Measurements from ENCODE around the gene HIVEP3.
"Not testable (repeated sequence)": the region's sequence is repeated elsewhere in the genome, so short reads cannot be mapped to it uniquely, and the experiment has no call there.

The HIVEP3 gene

DNA sequence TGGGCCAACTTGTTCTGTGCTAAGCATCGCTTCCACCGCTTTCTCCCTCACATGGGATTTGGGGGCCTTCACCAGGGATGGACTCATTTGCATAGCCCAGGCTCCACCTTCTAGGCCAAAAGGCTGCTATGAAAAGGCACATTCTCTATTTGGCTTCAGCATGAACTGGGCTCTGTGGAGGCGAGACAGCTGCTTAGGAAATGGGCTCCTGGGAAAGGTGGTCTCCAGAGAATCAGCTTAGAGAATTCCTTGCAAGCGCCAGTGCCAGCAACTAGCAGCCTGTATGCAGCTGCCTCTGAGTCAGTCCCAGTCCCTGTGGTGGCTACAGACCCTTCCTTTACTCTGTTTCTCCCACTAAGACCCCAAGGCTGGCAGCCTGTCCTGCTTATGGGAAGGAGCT, 214.5 kb downstream of the HIVEP3 start:
- DNase-seq = no peak

DNA sequence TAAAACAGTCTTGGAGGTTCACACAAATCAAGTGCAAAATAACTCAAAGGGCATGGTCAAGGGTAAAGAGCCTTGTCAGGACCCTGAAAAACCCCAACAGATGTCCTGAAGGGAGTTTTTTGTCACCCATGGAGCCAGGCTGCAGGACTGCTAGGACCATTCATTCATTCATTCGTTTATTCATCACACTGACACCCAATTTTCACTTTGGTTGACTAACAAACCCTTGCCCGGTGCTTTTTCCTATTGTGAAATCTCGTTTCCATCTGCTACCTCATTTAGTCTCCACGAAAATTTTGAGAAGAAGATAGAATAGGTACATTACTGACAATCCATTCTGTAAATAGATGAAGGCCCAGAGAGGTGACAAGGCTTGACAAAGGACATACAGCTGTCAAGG, 216.0 kb downstream of the HIVEP3 start:
- no peak for DNase-seq

DNA sequence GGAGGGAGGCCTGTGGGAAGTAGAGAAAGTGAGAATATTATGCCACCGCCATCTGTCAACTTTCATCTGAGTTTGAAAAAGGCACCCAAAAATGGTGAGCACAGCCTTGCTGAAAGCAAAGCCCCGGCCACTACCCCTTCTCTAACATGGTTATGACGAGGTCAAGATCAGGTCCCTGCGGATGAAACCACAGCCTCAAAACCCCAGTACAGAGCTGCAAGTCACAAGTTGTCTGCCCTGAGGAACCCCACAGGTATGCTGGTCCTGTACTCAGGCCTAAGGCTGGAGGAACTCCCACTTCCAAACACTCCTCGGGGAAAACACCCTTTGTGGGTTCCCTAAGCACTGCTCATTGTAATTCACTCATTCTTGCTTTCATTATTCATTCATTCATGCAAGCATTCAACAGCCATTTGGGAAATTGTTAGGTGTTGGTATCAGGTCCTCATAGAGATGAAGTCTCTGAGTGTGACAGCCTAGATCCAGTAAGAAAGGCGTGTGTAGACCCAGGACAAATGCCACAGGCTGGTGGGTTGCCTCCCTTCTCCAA, 217.7 kb downstream of the HIVEP3 start:
- no peak for DNase-seq

DNA sequence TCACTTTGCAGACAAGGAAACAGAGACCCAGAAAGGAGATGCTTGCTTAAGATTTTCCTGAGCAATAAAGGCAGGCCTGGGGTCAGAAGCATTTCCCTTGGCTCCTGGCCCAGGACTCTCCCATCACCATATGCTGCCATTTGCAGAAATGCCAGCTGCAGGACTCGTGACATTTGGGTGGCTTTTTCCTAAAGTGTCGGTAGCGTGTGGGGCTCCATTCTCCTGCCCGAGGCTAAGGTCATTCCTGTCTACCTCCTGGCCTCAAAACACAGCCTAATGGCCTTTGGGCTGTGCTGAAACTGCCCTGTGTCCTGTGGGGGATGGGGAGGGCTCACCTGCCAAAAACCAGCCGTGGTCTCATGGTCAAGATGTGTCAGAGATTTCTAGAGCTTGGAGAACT, 218.1 kb downstream of the HIVEP3 start:
- no peak for DNase-seq

DNA sequence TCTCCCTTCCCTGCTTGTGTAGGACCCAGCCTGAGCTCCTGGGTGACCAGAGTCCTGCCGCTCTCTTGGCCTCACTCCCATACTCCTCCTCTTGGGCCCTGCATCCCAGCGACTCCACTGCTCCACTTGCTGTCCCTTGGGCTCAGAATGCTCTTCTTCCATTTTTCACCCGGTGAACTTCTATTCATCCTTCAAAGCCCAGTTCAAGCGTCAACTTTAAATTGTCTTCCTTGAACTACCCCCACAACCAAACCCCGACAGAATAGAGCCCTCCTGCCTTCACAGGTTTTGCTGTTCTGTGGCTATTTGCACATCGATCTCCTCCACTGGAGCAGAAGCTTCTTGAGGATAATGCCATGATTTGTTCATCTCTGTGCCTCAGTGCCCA, 218.9 kb downstream of the HIVEP3 start:
- no peak for DNase-seq

DNA sequence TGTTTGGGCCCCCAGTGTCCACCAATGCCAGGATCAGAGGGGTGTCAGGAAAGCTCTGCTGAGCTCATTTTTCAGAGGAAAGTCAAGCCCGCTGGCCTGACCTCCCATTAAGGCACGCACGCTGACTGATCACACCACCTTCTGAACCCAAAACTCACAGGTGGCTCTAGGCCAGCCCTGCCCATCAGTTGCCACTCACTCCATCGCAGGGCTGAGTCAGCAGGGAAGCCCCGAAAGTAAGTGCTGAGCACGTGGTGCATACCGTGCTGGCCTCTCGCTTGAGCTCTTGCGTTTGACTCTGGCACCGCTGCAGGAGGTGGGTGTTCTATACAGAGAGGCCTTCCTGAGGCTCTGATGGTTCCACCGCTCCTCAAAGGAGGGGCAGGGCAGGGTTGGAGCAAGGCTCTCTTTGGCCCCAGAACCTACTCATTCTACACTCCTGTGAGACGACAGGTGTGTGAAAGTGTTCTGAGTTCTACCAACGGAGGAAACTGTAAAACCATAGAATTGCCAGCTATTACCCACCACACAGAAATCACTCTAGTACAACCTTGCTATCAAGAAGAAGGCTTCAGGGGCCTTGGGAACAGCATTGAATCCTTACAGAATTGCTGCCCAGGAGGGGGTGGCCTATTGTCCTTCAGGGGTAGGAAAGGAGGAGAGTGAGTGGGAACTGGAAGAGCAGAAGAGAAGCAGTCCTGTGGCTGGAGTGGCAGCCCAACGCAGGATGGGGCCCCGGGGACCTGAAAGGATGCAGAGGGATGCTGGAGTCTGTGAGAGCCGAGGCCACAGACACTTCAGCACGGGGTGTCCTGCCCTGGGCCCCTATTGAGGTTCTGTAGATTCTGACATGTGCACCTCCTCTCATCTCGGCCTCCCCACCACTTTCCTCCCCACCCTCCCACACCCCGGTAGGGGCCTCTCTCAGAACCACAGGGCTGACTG, 219.5 kb downstream of the HIVEP3 start:
- DNase-seq = no peak

DNA sequence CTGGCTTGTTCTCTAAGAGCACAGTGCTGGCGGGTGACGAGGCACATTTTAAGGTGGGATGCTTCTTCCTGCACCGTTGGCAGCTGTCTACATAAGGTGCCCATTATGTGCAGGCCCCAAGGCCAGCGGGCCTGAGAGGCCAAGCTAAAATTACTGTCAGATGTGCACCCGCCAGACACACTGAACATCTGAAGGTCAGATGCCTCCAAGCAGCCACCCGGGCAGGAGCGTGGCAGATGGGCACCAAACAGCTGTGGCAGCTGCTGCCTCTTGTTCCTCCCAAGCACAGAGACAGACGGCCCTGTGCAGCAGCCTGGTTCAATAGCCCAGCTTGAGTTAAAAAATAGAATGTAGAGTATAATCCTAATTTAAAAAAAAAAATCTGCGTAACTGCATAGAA, 222.3 kb downstream of the HIVEP3 start:
- DNase-seq = no peak

DNA sequence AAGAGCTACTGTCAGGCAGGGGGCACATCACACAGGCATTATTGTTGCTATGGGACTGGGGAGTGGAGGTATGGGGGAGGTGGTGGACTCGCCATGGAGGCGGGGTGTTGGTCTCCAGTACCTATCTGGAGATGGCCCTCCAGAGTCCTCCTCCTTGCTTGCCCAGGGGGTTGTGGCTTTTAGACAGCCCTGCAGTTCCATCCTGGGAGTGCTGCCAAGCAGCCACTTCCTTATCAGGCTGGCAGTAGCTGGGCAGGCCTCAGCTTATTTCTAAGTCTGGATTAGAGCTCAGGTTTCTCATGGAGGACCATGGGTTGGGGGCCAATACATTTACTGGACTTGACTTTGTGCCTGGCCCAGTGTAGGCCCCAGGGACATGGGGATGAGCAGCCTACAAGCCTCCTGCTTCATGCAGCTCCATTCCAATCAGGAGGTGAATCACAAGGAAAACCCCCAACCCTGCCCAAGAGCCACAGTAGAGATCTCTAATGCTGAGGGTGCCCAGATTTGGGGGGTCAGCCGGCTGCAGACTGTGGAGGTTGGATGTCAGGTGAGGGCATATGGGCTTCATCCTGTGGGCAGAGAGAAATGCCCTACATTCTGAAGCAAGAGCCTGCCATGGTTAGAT, 223.5 kb downstream of the HIVEP3 start:
- no peak for DNase-seq

DNA sequence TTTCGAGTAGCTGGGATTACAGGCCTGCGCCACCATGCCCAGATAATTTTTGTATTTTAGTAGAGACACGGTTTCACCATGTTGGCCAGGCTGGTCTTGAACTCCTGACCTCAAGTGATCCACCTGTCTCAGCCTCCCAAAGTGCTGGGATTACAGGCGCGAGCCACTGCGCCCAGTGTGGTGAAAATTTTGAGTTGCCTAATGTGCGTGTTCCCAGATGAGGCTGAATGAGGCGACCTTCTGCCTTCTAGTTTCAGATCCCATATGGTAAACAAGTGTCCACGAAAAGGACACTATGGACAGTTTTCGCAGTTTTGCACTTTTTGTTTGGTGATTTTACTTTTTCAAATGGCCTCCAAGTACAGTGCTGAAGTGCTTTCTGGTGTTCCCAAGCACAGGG, 226.8 kb downstream of the HIVEP3 start:
- not testable (repeated sequence) for DNase-seq

DNA sequence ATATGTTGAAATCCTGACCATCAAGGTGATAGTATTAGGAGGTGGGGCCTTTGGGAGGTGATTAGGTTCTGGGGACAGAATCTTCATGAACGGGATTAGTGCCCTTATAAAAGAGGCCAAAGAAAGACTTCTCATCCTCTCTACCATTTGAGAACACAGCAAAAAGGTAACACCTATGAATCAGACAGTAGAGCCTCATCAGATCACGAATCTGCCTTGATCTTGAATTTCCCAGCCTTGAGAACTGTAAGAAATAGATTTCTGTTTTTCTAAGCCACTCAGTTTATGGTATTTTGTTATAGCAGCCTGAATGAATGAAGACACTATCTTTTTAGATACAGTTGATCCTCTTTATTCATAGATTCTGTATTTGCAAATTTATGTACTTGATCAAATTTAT, 227.3 kb downstream of the HIVEP3 start:
- DNase-seq = no peak

DNA sequence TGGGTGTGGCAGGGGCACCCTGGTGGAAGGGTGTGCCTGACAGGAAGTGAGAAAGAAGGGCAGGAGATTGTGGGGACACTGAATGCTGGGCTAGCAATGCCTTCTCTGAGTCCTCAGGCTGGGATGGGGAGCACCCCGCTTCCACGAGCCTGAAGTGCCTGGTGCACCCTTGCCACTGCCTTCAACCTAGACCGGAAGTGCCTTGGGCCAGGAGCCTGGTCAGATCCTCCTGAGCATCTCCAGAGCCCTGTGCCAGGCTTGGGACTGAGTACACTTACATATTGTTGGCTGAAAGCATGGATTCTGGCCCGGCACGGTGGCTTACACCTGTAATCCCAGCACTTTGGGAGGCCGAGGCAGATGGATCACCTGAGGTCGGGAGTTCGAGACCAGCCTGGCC, 228.4 kb downstream of the HIVEP3 start:
- DNase-seq = no peak

DNA sequence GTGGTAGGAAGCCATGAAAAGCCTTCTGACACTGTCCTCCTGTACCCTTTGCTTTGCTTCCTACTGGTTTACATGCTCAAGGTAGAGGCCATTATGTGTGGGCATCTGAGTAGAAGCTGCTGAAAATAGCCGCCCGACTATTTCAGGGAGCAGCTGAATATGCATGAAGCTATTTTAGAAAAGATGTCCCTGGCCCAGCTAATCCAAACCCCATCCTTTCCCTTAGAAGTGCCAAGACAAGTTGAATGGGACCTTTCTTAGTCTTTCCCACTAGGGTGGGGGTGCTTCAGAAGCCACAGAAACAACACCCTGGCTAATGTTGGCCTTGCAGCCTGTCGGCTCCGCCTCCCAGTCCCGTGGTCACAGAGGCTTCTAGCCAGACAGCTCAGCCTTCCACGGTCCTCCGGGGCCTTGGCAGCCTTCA, 229.2 kb downstream of the HIVEP3 start:
- DNase-seq = no peak

DNA sequence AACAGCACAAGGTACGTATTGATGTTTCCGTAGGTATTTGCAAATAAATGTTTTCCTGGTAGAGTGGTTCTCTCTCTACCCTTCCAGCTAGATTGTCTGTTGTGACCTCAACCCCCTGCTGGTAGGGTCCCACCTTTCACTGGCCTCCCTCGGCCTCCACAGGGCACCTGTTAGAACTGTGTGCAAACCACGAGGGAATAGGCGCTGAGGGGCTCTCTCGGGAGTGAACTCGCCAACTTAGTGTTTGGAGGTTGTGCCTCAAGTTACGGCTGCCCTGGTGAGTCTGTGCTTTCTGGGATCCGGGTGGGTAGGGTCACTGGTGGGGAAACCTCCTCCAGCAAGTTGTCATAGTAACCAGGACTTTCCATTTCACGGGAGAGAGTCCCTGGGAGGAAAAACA, 229.6 kb downstream of the HIVEP3 start:
- DNase-seq = no peak

DNA sequence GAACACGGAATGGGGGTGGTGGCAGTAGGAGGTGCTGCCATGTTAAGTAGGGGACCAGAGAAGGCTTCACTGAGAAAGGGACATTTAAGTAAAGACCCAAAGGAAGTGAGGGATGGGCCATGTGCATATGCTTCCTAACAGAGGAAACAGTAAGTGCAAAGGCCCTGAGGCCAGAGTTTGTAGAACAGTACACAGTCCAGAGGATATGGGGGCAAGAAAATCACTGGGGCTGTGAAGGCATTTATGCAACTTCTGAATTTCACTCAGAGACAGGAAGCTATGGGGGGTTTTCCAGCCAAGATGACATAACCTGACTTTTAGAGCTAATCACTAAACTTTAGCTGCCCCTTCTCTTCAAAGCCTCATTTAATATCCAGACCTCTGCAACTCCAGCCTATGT, 231.7 kb downstream of the HIVEP3 start:
- no peak for DNase-seq

DNA sequence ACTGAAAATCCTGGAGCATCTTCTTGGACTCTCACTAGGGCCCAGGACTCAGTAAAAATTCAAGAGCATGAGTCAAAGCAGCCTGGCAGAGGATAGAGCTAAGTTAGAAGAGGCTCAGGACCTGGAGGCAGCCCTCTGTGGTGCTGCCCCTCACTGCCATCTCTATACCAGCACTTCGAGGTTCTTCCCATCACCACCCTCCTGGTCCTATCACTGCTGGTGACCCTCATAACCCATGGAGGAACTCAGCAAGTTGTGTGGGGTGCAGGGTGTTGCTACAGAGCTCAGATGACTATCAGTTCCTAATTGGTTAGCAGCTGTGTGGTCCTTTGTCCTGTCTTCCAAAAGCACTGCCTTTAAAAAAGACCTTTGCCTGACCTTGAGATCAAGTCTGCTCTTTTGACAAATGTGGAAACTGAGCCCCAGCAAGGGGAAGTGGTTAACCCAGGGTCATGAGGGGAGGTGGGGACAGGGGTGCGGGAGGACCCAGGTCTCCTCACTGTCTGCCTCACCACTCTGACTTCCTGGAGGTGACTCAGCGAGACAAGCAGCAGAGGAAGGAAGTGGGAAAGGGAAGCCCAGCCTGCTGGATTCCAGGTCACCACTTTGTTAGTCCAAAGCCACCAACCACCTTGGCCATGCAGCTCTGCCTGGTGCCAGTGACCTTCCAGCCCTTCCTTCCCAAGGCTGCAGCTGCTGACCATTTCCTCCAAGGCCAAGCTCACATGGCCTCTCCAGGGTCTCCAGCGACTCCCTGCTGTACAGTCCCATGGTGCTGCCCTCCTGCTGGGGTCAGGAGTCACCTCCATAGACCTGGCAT, 234.8 kb downstream of the HIVEP3 start:
- DNase-seq = peak; percentile 21

DNA sequence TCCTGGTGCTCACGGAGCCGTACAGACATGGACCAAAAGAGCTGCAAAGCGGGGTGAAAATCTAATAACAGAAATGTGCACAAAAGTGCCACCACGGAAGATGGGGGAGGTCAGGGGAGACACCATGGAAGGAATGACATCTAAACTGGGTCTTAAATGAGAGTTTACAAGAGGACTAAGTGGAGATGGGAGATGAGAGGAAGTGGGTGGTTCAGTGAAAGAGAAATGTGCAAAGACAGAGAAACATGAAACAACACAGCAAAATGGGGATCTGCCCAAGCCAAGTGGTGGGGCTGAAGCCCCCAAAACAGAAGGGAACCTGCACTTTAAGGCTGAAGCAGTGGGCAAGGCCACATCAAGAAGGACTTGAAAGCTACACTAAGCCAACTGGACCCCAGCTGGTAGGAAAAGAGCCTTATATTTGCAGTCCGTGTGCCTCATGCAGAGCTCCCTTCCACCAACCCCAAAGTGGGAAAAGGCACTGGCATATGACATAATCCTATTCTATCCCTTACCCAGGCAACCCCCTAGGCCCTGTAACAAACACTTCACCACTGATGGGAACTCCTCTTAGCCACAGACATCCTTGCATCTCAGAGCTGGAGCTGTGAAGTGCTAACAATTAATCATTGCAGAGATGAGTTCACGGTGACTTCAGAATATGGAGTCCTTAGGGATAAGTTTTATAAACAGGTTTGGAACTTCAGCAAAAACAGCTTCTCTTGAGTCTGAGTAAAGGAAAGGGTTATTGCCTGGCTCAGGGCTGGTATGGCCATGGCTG, 235.7 kb downstream of the HIVEP3 start:
- DNase-seq = no peak

DNA sequence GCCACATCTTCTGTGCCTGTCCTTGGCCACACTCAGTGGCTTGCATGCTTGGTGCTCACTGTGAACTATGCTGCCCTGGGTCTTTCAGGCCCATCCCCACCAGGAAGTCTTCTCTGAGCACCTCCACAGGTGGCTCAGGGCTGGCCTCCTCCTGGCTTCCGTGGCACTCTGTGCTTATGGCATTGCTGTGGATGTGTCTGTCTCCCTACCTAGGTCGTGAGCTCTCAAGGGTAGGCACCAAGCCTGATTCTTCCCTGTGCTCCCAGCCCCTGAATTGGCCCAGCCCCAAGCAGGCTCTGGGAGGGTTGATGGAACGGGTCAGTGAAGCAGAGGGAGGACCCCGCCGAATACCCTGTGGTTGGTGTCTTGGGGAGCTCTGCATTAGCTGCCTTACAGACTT, 236.6 kb downstream of the HIVEP3 start:
- DNase-seq = no peak

DNA sequence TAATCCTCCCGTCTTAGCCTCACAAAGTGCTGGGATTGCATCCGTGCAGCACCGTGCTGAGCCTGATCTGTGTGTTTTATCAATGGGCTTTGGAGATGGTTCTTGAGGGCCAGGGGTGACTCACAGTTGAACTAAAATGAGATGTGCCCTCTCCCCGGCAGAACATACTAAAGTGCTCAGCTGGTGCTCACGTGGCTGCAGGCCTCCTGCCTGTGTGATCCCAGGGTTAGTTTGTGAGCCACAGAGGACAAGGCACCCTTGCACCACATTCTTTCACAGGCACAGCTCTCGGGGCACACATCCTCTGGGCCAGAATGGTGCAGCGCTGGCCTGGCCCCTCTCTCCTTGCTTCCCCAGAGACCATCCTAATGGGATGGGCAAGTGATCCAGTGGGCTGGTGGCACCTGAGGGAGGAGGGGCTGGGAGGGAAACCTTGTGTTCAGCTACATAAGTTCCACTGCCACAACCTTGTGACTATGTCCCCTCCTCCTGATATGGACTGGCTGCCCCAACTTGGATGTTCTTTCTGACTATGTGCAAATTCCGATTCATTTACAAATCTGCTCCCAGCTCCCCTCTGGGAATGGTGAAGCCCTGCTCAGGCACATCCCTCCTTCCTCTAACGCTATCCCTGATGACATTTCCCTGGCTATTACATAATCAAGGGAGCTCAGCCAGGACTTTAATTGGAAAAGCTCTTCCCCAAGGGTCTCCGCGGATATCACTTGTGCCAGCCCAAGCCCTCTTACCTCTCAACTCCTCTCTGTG, 237.2 kb downstream of the HIVEP3 start:
- no peak for DNase-seq

DNA sequence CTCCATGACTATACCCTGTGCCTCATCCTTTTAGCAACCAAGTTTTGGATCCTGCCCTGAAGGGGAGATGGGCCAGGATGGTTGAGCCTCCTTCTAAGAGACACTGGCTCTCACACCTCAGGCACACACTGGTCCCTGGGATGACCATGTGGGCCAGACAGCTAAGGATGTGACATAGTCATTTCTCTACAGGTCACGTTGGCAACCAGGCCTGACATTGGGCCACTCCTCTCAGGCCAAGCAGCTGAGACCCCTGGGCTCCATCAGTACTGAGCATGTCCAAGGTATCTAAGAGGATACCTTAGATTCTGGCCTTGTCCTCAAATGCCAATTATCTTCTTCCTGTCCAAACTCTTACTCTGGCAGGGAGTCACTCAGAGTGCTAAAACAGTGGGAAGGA, 238.7 kb downstream of the HIVEP3 start:
- no peak for DNase-seq

DNA sequence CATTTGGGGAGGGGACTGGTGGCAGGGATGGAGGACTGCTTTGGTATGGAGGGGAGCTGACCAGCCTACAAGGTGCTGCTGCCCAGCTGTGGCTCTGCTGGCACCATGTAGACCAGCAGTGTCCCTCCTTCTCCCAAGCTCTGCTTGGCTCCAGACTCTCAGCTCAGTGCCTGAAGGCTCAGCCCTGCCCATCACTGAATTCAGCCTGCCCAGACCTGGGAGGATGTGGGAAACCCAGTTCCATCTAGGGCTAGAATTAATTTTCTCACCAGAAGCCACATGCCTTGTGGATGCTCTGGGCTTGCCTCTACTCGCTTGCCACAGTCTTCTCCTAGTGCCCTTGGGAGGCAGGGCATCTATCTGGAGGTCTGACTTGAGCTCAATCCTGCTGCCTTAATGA, 239.2 kb downstream of the HIVEP3 start:
- DNase-seq = no peak

DNA sequence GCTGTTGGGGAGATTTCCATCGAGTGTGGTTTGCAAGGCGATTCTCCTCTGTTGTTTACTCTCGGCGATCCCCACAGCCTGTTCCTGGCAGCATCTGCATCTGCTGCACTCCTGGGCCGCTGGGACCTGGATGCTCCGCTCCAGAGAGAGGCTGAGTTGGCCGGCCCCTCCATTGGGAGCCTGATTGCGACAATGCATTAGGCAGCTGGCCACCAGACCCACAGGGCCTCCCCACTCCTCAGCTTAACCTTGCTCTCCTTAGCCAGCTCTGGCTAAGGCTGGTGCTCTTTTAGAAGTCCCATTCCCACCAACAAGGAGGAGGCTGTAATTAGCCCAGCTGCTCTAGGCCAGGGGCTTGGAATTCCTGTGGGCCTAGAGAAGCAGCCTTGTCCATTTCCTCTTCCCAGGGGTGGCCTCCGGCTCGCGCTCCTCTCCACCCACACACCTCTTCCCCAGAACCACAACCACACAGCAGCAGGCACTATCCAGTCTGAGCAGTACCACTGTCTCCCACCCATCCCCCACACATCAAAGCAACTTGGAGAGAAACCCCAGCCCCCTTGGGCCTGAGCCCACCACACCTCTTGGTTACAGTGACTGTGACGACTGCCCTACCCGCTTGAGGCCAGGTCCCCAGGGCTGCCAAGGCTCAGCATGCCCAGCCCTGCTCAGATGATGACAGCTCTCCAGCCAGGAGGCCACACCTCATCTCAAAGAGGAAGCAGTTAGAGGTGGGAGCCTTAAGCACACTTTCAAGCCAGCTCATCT, 240.4 kb downstream of the HIVEP3 start:
- no peak for DNase-seq
